HEK293 (cell line): ENCODE results near the gene NCKAP5L.

Experiments
- CTCF ChIA-PET: fragments of 350-600 bp; formaldehyde crosslinking; extraction: SDS; loops from one replicate; lab custom pipeline; 2021; ENCODE audit warnings: antibody characterized with exemption; lab: Yijun Ruan, JAX
- POLR2A ChIA-PET: fragments of 300-600 bp; formaldehyde crosslinking; extraction: SDS; loops from one replicate; lab custom pipeline; 2020; ENCODE audit warnings: antibody characterized with exemption, inconsistent platforms; lab: Yijun Ruan, JAX
- H3K27ac ChIP-seq: fragments of 200-500 bp; sonication (Bioruptor generic); 2 replicates; pipeline ENCODE4 v1.5.1; 2014; ENCODE audit warnings: low read depth, low read length, control low read depth, inconsistent platforms; ENCODE audit errors: extremely low read depth
- H3K36me3 ChIP-seq, 2 experiments: fragments of 200-500 bp in 1 of 2; sonication (Bioruptor generic) in 1 of 2; 1 replicate in 1 of 2; 2 replicates in 1 of 2; pipeline ENCODE4 v1.5.1; 2014 to 2017; ENCODE audit warnings: inconsistent platforms in 2 of 2, low read length in 2 of 2; ENCODE audit not compliant: control insufficient read depth in 2 of 2, insufficient read depth in 1 of 2
- H3K4me1 ChIP-seq: fragments of 200-500 bp; sonication (Bioruptor generic); 2 replicates; pipeline ENCODE4 v1.5.1; 2014; ENCODE audit warnings: mild to moderate bottlenecking, low read length, inconsistent platforms; ENCODE audit not compliant: control insufficient read depth, insufficient read depth
- H3K4me3 ChIP-seq: 2 replicates; pipeline ENCODE4 v1.5.1; 2011; ENCODE audit warnings: low read depth, mild to moderate bottlenecking, control low read depth, low read length, moderate library complexity
- H3K9me3 ChIP-seq: fragments of 200-500 bp; sonication (Bioruptor generic); 2 replicates; pipeline ENCODE4 v1.5.1; 2014; ENCODE audit warnings: low read depth, low read length, inconsistent platforms; ENCODE audit not compliant: control insufficient read depth, insufficient read depth
- ZNF121 ChIP-seq: fragments of 450-650 bp; formaldehyde crosslinking; IDR thresholded peaks from 2 replicates; pipeline ENCODE4 v1.5.1; 2016; ENCODE audit warnings: missing biosample characterization, missing genetic modification characterization
- ZNF169 ChIP-seq: fragments of 450-650 bp; formaldehyde crosslinking; IDR thresholded peaks from 2 replicates; pipeline ENCODE4 v1.5.1; 2016; ENCODE audit warnings: missing biosample characterization, missing genetic modification characterization
- ZNF214 ChIP-seq: fragments of 450-650 bp; formaldehyde crosslinking; IDR thresholded peaks from 2 replicates; pipeline ENCODE4 v1.5.1; 2017; ENCODE audit warnings: missing biosample characterization, mild to moderate bottlenecking, missing genetic modification characterization, borderline replicate concordance
- ZNF221 ChIP-seq: fragments of 450-650 bp; formaldehyde crosslinking; IDR thresholded peaks from 2 replicates; pipeline ENCODE4 v1.5.1; 2017; ENCODE audit warnings: missing biosample characterization, missing genetic modification characterization, borderline replicate concordance
- ZNF266 ChIP-seq: fragments of 450-650 bp; formaldehyde crosslinking; IDR thresholded peaks from 2 replicates; pipeline ENCODE4 v1.5.1; 2016; ENCODE audit warnings: missing biosample characterization, missing genetic modification characterization, low read depth
- ZNF394 ChIP-seq: fragments of 450-650 bp; formaldehyde crosslinking; IDR thresholded peaks from 2 replicates; pipeline ENCODE4 v1.5.1; 2016; ENCODE audit warnings: missing biosample characterization, missing genetic modification characterization, mild to moderate bottlenecking, moderate library complexity, borderline replicate concordance
- ZNF433 ChIP-seq: fragments of 450-650 bp; formaldehyde crosslinking; IDR thresholded peaks from 2 replicates; pipeline ENCODE4 v1.5.1; 2016; ENCODE audit warnings: missing biosample characterization, missing genetic modification characterization, low read depth
- ZNF48 ChIP-seq: fragments of 450-650 bp; formaldehyde crosslinking; IDR thresholded peaks from 2 replicates; pipeline ENCODE4 v1.5.1; 2016; ENCODE audit warnings: missing biosample characterization, missing genetic modification characterization
- ZNF621 ChIP-seq: fragments of 450-650 bp; formaldehyde crosslinking; IDR thresholded peaks from 2 replicates; pipeline ENCODE4 v1.5.1; 2017; ENCODE audit warnings: missing biosample characterization, missing genetic modification characterization
- ZNF623 ChIP-seq: fragments of 450-650 bp; formaldehyde crosslinking; IDR thresholded peaks from 2 replicates; pipeline ENCODE4 v1.5.1; 2016; ENCODE audit warnings: missing biosample characterization, missing genetic modification characterization
- ZNF707 ChIP-seq: fragments of 450-650 bp; formaldehyde crosslinking; IDR thresholded peaks from 2 replicates; pipeline ENCODE4 v1.5.1; 2016; ENCODE audit warnings: missing biosample characterization, missing genetic modification characterization
- ZNF76 ChIP-seq: fragments of 450-650 bp; formaldehyde crosslinking; IDR thresholded peaks from 2 replicates; pipeline ENCODE4; 2016; ENCODE audit warnings: low read depth, missing biosample characterization, missing genetic modification characterization, borderline replicate concordance
- ZNF830 ChIP-seq: fragments of 450-650 bp; IDR thresholded peaks from 2 replicates; pipeline ENCODE4 v1.5.0; 2018; ENCODE audit warnings: missing biosample characterization, missing genetic modification characterization, low read depth, mild to moderate bottlenecking, moderate library complexity
- ZNF843 ChIP-seq: fragments of 450-650 bp; formaldehyde crosslinking; IDR thresholded peaks from 2 replicates; pipeline ENCODE4 v1.5.1; 2016; ENCODE audit warnings: missing biosample characterization, missing genetic modification characterization
- TF ChIP-seq, protein P1 (sequence below): fragments of 450-650 bp; formaldehyde crosslinking; conservative IDR thresholded peaks from 2 replicates; pipeline ENCODE4 v1.5.1; 2016; ENCODE audit warnings: low read depth, missing biosample characterization, missing genetic modification characterization
- TF ChIP-seq, protein P2 (sequence below): fragments of 450-650 bp; formaldehyde crosslinking; IDR thresholded peaks from 2 replicates; pipeline ENCODE4 v1.5.1; 2016; ENCODE audit warnings: missing biosample characterization, missing genetic modification characterization
- TF ChIP-seq, protein P3 (sequence below): fragments of 450-650 bp; formaldehyde crosslinking; IDR thresholded peaks from 2 replicates; pipeline ENCODE4 v1.5.1; 2016; ENCODE audit warnings: missing biosample characterization, missing genetic modification characterization
- TF ChIP-seq, protein P4 (sequence below): fragments of 450-650 bp; formaldehyde crosslinking; IDR thresholded peaks from 2 replicates; pipeline ENCODE4 v1.5.1; 2017; ENCODE audit warnings: missing biosample characterization, missing genetic modification characterization

NCKAP5L gene

DNA sequence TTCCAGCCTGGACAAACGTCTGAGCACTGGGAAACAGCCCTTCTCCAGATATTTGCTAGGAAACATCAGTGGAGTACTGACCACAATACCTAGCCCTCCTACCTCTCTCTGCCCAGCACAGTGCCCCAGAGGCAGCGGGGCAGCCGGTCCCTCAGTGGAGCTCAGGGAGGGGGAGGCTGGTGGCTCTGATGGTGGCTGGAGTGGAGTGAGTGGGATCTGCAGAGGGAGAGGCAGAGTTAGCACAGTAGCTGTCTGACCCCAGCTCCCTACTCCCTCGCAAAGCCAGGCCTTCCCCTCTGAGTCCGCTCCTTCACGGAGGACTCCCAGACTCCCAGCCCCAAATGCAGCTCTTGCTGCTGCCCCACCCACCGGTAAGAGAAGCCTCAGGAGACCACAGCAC lies 30.0 kb downstream of the NCKAP5L start:
- Histone ChIP-seq H3K4me1 (no peaks in the 10 kb centered on the region), H3K9me3 (no peaks in the 10 kb centered on the region), H3K4me3 (no peak overlapping the region), H3K27ac (no peak overlapping the region), H3K36me3 (peaks cover 0 to 91% of the 10 kb centered on the region in 2 experiments; a peak in 2 of 3 replicates)
- ChIA-PET POLR2A (interaction anchor here (0.6 to 1.3 kb wide), 2 partner anchors 30 to 112 kb away, joined by 3 read pairs; partner anchors contain the start of gene NCKAP5L), CTCF (interaction anchor here (1.6 to 2.0 kb wide), 2 partner anchors 21 to 41 kb away, joined by 7 read pairs; no protein-coding TSS in a partner anchor)
- TF ChIP-seq, protein P1, sequence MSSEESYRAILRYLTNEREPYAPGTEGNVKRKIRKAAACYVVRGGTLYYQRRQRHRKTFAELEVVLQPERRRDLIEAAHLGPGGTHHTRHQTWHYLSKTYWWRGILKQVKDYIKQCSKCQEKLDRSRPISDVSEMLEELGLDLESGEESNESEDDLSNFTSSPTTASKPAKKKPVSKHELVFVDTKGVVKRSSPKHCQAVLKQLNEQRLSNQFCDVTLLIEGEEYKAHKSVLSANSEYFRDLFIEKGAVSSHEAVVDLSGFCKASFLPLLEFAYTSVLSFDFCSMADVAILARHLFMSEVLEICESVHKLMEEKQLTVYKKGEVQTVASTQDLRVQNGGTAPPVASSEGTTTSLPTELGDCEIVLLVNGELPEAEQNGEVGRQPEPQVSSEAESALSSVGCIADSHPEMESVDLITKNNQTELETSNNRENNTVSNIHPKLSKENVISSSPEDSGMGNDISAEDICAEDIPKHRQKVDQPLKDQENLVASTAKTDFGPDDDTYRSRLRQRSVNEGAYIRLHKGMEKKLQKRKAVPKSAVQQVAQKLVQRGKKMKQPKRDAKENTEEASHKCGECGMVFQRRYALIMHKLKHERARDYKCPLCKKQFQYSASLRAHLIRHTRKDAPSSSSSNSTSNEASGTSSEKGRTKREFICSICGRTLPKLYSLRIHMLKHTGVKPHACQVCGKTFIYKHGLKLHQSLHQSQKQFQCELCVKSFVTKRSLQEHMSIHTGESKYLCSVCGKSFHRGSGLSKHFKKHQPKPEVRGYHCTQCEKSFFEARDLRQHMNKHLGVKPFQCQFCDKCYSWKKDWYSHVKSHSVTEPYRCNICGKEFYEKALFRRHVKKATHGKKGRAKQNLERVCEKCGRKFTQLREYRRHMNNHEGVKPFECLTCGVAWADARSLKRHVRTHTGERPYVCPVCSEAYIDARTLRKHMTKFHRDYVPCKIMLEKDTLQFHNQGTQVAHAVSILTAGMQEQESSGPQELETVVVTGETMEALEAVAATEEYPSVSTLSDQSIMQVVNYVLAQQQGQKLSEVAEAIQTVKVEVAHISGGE (tag by site-specific recombination) = no peak
- no peak for TF ChIP-seq ZNF121 (tag by site-specific recombination)
- TF ChIP-seq ZNF169 (tag by site-specific recombination) = no peak
- TF ChIP-seq, protein P2, sequence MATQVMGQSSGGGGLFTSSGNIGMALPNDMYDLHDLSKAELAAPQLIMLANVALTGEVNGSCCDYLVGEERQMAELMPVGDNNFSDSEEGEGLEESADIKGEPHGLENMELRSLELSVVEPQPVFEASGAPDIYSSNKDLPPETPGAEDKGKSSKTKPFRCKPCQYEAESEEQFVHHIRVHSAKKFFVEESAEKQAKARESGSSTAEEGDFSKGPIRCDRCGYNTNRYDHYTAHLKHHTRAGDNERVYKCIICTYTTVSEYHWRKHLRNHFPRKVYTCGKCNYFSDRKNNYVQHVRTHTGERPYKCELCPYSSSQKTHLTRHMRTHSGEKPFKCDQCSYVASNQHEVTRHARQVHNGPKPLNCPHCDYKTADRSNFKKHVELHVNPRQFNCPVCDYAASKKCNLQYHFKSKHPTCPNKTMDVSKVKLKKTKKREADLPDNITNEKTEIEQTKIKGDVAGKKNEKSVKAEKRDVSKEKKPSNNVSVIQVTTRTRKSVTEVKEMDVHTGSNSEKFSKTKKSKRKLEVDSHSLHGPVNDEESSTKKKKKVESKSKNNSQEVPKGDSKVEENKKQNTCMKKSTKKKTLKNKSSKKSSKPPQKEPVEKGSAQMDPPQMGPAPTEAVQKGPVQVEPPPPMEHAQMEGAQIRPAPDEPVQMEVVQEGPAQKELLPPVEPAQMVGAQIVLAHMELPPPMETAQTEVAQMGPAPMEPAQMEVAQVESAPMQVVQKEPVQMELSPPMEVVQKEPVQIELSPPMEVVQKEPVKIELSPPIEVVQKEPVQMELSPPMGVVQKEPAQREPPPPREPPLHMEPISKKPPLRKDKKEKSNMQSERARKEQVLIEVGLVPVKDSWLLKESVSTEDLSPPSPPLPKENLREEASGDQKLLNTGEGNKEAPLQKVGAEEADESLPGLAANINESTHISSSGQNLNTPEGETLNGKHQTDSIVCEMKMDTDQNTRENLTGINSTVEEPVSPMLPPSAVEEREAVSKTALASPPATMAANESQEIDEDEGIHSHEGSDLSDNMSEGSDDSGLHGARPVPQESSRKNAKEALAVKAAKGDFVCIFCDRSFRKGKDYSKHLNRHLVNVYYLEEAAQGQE (tag by site-specific recombination) = no peak
- no peak for TF ChIP-seq ZNF214 (tag by site-specific recombination)
- TF ChIP-seq, protein P3, sequence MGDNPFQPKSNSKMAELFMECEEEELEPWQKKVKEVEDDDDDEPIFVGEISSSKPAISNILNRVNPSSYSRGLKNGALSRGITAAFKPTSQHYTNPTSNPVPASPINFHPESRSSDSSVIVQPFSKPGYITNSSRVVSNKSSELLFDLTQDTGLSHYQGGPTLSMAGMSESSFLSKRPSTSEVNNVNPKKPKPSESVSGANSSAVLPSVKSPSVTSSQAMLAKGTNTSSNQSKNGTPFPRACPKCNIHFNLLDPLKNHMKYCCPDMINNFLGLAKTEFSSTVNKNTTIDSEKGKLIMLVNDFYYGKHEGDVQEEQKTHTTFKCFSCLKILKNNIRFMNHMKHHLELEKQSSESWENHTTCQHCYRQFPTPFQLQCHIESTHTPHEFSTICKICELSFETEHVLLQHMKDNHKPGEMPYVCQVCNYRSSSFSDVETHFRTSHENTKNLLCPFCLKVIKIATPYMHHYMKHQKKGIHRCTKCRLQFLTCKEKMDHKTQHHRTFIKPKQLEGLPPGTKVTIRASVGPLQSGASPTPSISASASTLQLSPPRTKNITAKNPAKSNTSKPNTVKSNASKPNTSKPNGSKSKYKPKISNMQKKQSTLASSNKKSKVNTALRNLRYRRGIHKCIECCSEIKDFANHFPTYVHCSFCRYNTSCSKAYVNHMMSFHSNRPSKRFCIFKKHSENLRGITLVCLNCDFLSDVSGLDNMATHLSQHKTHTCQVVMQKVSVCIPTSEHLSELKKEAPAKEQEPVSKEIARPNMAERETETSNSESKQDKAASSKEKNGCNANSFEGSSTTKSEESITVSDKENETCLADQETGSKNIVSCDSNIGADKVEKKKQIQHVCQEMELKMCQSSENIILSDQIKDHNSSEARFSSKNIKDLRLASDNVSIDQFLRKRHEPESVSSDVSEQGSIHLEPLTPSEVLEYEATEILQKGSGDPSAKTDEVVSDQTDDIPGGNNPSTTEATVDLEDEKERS = no peak
- TF ChIP-seq ZNF221 (tag by site-specific recombination) = no peak
- no peak for TF ChIP-seq ZNF621 (tag by site-specific recombination)
- TF ChIP-seq ZNF433 (tag by site-specific recombination) = no peak
- no peak for TF ChIP-seq ZNF707 (tag by site-specific recombination)
- TF ChIP-seq, protein P4, sequence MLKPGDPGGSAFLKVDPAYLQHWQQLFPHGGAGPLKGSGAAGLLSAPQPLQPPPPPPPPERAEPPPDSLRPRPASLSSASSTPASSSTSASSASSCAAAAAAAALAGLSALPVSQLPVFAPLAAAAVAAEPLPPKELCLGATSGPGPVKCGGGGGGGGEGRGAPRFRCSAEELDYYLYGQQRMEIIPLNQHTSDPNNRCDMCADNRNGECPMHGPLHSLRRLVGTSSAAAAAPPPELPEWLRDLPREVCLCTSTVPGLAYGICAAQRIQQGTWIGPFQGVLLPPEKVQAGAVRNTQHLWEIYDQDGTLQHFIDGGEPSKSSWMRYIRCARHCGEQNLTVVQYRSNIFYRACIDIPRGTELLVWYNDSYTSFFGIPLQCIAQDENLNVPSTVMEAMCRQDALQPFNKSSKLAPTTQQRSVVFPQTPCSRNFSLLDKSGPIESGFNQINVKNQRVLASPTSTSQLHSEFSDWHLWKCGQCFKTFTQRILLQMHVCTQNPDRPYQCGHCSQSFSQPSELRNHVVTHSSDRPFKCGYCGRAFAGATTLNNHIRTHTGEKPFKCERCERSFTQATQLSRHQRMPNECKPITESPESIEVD (tag by site-specific recombination) = no peak
- TF ChIP-seq ZNF48 (tag by site-specific recombination) = no peak
- TF ChIP-seq ZNF830 (tag by site-specific recombination) = no peak
- no peak for TF ChIP-seq ZNF394 (tag by site-specific recombination)
- no peak for TF ChIP-seq ZNF266 (tag by site-specific recombination)
- TF ChIP-seq ZNF623 (tag by site-specific recombination) = no peak
- TF ChIP-seq ZNF843 (tag by site-specific recombination) = no peak
- TF ChIP-seq ZNF76 (tag by site-specific recombination) = no peak
